T-cell (primary cell): ENCODE measurements around the gene DNMT3A. TPM values are rescaled to one million over a fixed set of nuclear protein-coding genes. Genes with fewer than 3 reads are reported as not detected.

Source experiments
- ATAC-seq, 4 experiments: fragments of 200-7000 bp in 3 of 4; fragments of 150-1000 bp in 1 of 4; cut with Tn5 transposase; replicated peaks in 1 of 4; 1 replicate in 3 of 4; 2 replicates in 1 of 4; pipeline ENCODE4 v1.10.0; 2021; ENCODE audit warnings: moderate library complexity in 3 of 4, mild to moderate bottlenecking in 2 of 4, moderate number of reproducible peaks in 1 of 4
- CTCF ChIA-PET, 2 donors: fragments of 300-600 bp; sonication (Branson Sonifier 250); formaldehyde crosslinking; loops; one replicate each; lab custom pipeline; 2022; ENCODE audit warnings: antibody characterized with exemption in 2 of 2; lab: Charles Lee
- POLR2A ChIA-PET, 2 donors: fragments of 300-600 bp; sonication (Branson Sonifier 250); formaldehyde crosslinking; loops; one replicate each; lab custom pipeline; 2022; ENCODE audit warnings: antibody characterized with exemption in 2 of 2; lab: Charles Lee
- DNase-seq, 35 experiments: peaks; one replicate each; pipeline versions ENCODE4 v3.0.0 to v3.0.0-alpha.2; 2013 to 2023
- H3K27ac ChIP-seq: one replicate; pipeline ENCODE4 v1.5.1; 2013; ENCODE audit warnings: low read length
- H3K27me3 ChIP-seq, 2 experiments: replicated peaks in 1 of 2; 1 replicate in 1 of 2; 2 replicates in 1 of 2; pipeline versions ENCODE4 v1.6.1 to v1.7.0; 2013; ENCODE audit warnings: low read length in 1 of 2, mixed read lengths in 1 of 2; ENCODE audit not compliant: control insufficient read depth in 2 of 2, insufficient read depth in 2 of 2; ENCODE audit errors: extremely low read depth in 1 of 2
- H3K36me3 ChIP-seq, 2 donors: 1 replicate in 1 of 2; 2 replicates in 1 of 2; pipeline versions ENCODE4 v1.6.1 to v1.7.0; 2013; ENCODE audit warnings: low read length in 1 of 2; ENCODE audit not compliant: control insufficient read depth in 2 of 2, insufficient read depth in 1 of 2; ENCODE audit errors: extremely low read depth in 1 of 2
- H3K4me1 ChIP-seq, 2 experiments: 1 replicate in 1 of 2; 2 replicates in 1 of 2; pipeline versions ENCODE4 v1.6.1 to v1.7.0; 2013; ENCODE audit warnings: low read length in 2 of 2, mixed read lengths in 1 of 2; ENCODE audit not compliant: insufficient read depth in 2 of 2, control insufficient read depth in 1 of 2; ENCODE audit errors: extremely low read depth in 1 of 2
- H3K4me3 ChIP-seq, 2 donors: 1 replicate in 1 of 2; 2 replicates in 1 of 2; pipeline versions ENCODE4 v1.5.1 to v1.7.0; 2013; ENCODE audit warnings: mild to moderate bottlenecking in 2 of 2, low read length in 1 of 2, moderate library complexity in 1 of 2; ENCODE audit not compliant: control insufficient read depth in 1 of 2; ENCODE audit errors: extremely low read depth in 1 of 2
- H3K9me3 ChIP-seq: 2 replicates; pipeline ENCODE4 v1.7.0; 2013
- H3K27ac Mint-ChIP-seq, 2 donors: one replicate each; pipeline ENCODE4 v1.8.0; 2020 to 2021; ENCODE audit warnings: mild to moderate bottlenecking in 2 of 2, mixed read lengths in 2 of 2
- H3K27me3 Mint-ChIP-seq, 2 donors: one replicate each; pipeline ENCODE4 v1.8.0; 2021 to 2022; ENCODE audit warnings: mixed read lengths in 2 of 2
- H3K36me3 Mint-ChIP-seq: one replicate; pipeline ENCODE4 v1.8.0; 2021; ENCODE audit warnings: mixed read lengths
- H3K4me1 Mint-ChIP-seq, 3 donors: one replicate each; pipeline ENCODE4 v1.8.0; 2020 to 2022; ENCODE audit warnings: mixed read lengths in 3 of 3, mild to moderate bottlenecking in 1 of 3
- H3K4me3 Mint-ChIP-seq, 3 donors: one replicate each; pipeline ENCODE4 v1.8.0; 2020 to 2022; ENCODE audit warnings: mild to moderate bottlenecking in 3 of 3, mixed read lengths in 3 of 3, moderate library complexity in 3 of 3
- H3K9me3 Mint-ChIP-seq, 3 donors: one replicate each; pipeline ENCODE4 v1.8.0; 2020 to 2022; ENCODE audit warnings: mixed read lengths in 3 of 3
- WGBS: methylation state at CpG from one replicate; pipeline ENCODE4 v1.1.5; 2013; ENCODE audit warnings: missing lambda C conversion rate; ENCODE audit not compliant: insufficient coverage; 5-methylcytosine and 5-hydroxymethylcytosine counted together
- total RNA-seq, 35 experiments: library from RNA in 6 of 35; stranded (reverse) in 6 of 35; fragments of 120-200 nt in 1 of 35; gene quantifications; one replicate each; pipeline versions ENCODE4 v1.2.1 to v1.2.4 and lab custom pipeline; 2013 to 2026

The DNMT3A gene
- total RNA-seq, 5 donors from 2014 or later (not counting 1 experiment from before 2014, with no cell fraction given) = 78.7 to 125 (median 93.2) TPM

- Mint-ChIP-seq H3K4me3 (peak overlapping the region in 1 of 3 donors; percentile 68), H3K27me3 (no peaks in the 10 kb centered on the region), H3K27ac (peak overlapping the region; percentile 92 to 95), H3K4me1 (peaks cover 90 to 92% (median 91%) of the 10 kb centered on the region in 3 donors), H3K9me3 (no peaks in the 10 kb centered on the region), H3K36me3 (peaks cover 4% of the 10 kb centered on the region)
- ChIA-PET POLR2A (interaction anchor here in 1 of 2 donors (0.6 kb wide), 1 partner anchor 761 kb away, joined by 6 read pairs; no protein-coding TSS in a partner anchor), CTCF (interaction anchor here (1.0 to 1.2 kb wide), 2 partner anchors 26 to 27 kb away, joined by 4 read pairs; no protein-coding TSS in a partner anchor)
- 88% methylated on average over 6 of the region's 8 CpGs for WGBS
- no peaks in the 10 kb centered on the region for H3K9me3 ChIP-seq
- H3K4me1 ChIP-seq = peaks cover 52 to 92% of the 10 kb centered on the region in 2 experiments
- no peak overlapping the region for H3K4me3 ChIP-seq
- peak overlapping the region; percentile 53 for H3K27ac ChIP-seq
- no peaks in the 10 kb centered on the region for H3K27me3 ChIP-seq
- ATAC-seq (no peak), DNase-seq (no peak)
- peaks cover 0 to 5% of the 10 kb centered on the region in 2 donors for H3K36me3 ChIP-seq
Measured at GRCh38 chr2:25335204-25335603, 6.5 kb downstream of the DNMT3A start.

- ChIA-PET POLR2A (no interaction called here), CTCF (interaction anchor here (0.6 to 1.2 kb wide), 5 partner anchors 8 to 62 kb away, joined by 3 to 5 read pairs (median 4); no protein-coding TSS in a partner anchor)
- Mint-ChIP-seq H3K27ac (peak overlapping the region; percentile 92 to 95), H3K27me3 (no peaks in the 10 kb centered on the region), H3K4me3 (peak overlapping the region; percentile 1 to 68 (median 56)), H3K4me1 (peaks cover 91 to 95% (median 95%) of the 10 kb centered on the region in 3 donors), H3K9me3 (no peaks in the 10 kb centered on the region), H3K36me3 (peaks cover 4% of the 10 kb centered on the region)
- WGBS = 82% methylated on average over 5 of the region's 8 CpGs
- Histone ChIP-seq H3K36me3 (peaks cover 0 to 5% of the 10 kb centered on the region in 2 donors), H3K27me3 (no peaks in the 10 kb centered on the region), H3K9me3 (no peaks in the 10 kb centered on the region), H3K4me1 (peaks cover 49 to 85% of the 10 kb centered on the region in 2 experiments), H3K4me3 (no peak overlapping the region), H3K27ac (peak overlapping the region; percentile 53)
- no peak for DNase-seq
- no peak for ATAC-seq
Measured at GRCh38 chr2:25334482-25334881, 7.2 kb downstream of the DNMT3A start.

- Histone ChIP-seq H3K27me3 (no peaks in the 10 kb centered on the region), H3K27ac (peak overlapping the region; percentile 53), H3K4me1 (peaks cover 47 to 81% of the 10 kb centered on the region in 2 experiments), H3K4me3 (no peak overlapping the region), H3K36me3 (peaks cover 0 to 5% of the 10 kb centered on the region in 2 donors), H3K9me3 (no peaks in the 10 kb centered on the region)
- peak; percentile 59 to 71 (median 66) for ATAC-seq
- ChIA-PET CTCF (interaction anchor here in 1 of 2 donors (0.6 to 1.2 kb wide), 2 partner anchors 8 to 25 kb away, joined by 3 to 5 read pairs; no protein-coding TSS in a partner anchor), POLR2A (no interaction called here)
- Mint-ChIP-seq H3K27ac (peak overlapping the region; percentile 92 to 95), H3K4me1 (peaks cover 86 to 92% (median 91%) of the 10 kb centered on the region in 3 donors), H3K9me3 (no peaks in the 10 kb centered on the region), H3K27me3 (no peaks in the 10 kb centered on the region), H3K36me3 (peaks cover 4% of the 10 kb centered on the region), H3K4me3 (peak overlapping the region in 2 of 3 donors; percentile 24 to 68)
- DNase-seq = peak in 17 of 35 experiments; percentile 21 to 52 (median 40)
- WGBS = 33% methylated on average over 1 of the region's 4 CpGs
Measured at GRCh38 chr2:25333981-25334380, 7.7 kb downstream of the DNMT3A start.

GRCh38 chr2:25332571-25332970 lies 9.2 kb downstream of the DNMT3A start:
- WGBS = 97% methylated on average over 9 of the region's 9 CpGs
- Mint-ChIP-seq H3K4me3 (peak overlapping the region in 2 of 3 donors; percentile 17 to 19), H3K27me3 (no peaks in the 10 kb centered on the region), H3K4me1 (peaks cover 72 to 79% (median 78%) of the 10 kb centered on the region in 3 donors), H3K36me3 (peaks cover 8% of the 10 kb centered on the region), H3K9me3 (peaks cover 0 to 4% (median 0%) of the 10 kb centered on the region in 3 donors), H3K27ac (peak overlapping the region; percentile 13 to 68)
- POLR2A ChIA-PET = no interaction called here
- Histone ChIP-seq H3K36me3 (peaks cover 0 to 7% of the 10 kb centered on the region in 2 donors), H3K27me3 (no peaks in the 10 kb centered on the region), H3K27ac (no peak overlapping the region), H3K4me3 (no peak overlapping the region), H3K4me1 (peaks cover 36 to 71% of the 10 kb centered on the region in 2 experiments), H3K9me3 (no peaks in the 10 kb centered on the region)
- DNase-seq (no peak), ATAC-seq (no peak)
- CTCF ChIA-PET = no interaction called here

GRCh38 chr2:25331686-25332365 lies 9.9 kb downstream of the DNMT3A start:
- DNase-seq (no peak), ATAC-seq (no peak)
- peaks cover 0 to 14% of the 10 kb centered on the region in 2 donors for H3K36me3 ChIP-seq
- H3K27me3 ChIP-seq = no peaks in the 10 kb centered on the region
- WGBS = 78% methylated on average over 18 of the region's 23 CpGs
- no peak overlapping the region for H3K27ac ChIP-seq
- ChIA-PET CTCF (interaction anchor here in 1 of 2 donors (0.6 kb wide), 1 partner anchor 53 kb away, joined by 4 read pairs; no protein-coding TSS in a partner anchor), POLR2A (no interaction called here)
- Mint-ChIP-seq H3K4me3 (peak overlapping the region in 1 of 3 donors; percentile 19), H3K4me1 (peaks cover 65 to 71% (median 71%) of the 10 kb centered on the region in 3 donors), H3K9me3 (peaks cover 0 to 9% (median 0%) of the 10 kb centered on the region in 3 donors), H3K36me3 (peaks cover 16% of the 10 kb centered on the region), H3K27ac (peak overlapping the region in 1 of 2 donors; percentile 68), H3K27me3 (no peaks in the 10 kb centered on the region)
- no peak overlapping the region for H3K4me3 ChIP-seq
- H3K4me1 ChIP-seq = peaks cover 29 to 64% of the 10 kb centered on the region in 2 experiments
- no peaks in the 10 kb centered on the region for H3K9me3 ChIP-seq

- Mint-ChIP-seq H3K27me3 (no peaks in the 10 kb centered on the region), H3K4me1 (peaks cover 61 to 66% (median 63%) of the 10 kb centered on the region in 3 donors)
Measured at GRCh38 chr2:25330937-25331336, 10.8 kb downstream of the DNMT3A start.

More at GRCh38 chr2:25330937-25331336, 10.8 kb downstream of the DNMT3A start:
- DNase-seq (no peak), ATAC-seq (no peak)
- no peaks in the 10 kb centered on the region for H3K27me3 ChIP-seq
- 88% methylated on average over 3 of the region's 4 CpGs for WGBS
- H3K27ac ChIP-seq = no peak overlapping the region
- no peak overlapping the region for H3K4me3 Mint-ChIP-seq
- peaks cover 25% of the 10 kb centered on the region for H3K36me3 Mint-ChIP-seq
- H3K27ac Mint-ChIP-seq = peak overlapping the region; percentile 49 to 70
- H3K4me1 ChIP-seq = peaks cover 25 to 55% of the 10 kb centered on the region in 2 experiments
- H3K36me3 ChIP-seq = peaks cover 0 to 17% of the 10 kb centered on the region in 2 donors
- no peaks in the 10 kb centered on the region for H3K9me3 ChIP-seq
- ChIA-PET CTCF (no interaction called here), POLR2A (no interaction called here)
- peaks cover 0 to 14% (median 4%) of the 10 kb centered on the region in 3 donors for H3K9me3 Mint-ChIP-seq
- H3K4me3 ChIP-seq = no peak overlapping the region
